HG03280 (cell line): ENCODE data around the gene TGFB2.

Experiments used
- ATAC-seq: cut with Tn5 transposase; IDR thresholded peaks from one replicate; pipeline ENCODE4 v1.9.1; 2021; ENCODE audit warnings: mild to moderate bottlenecking, moderate library complexity; ENCODE audit not compliant: unreplicated experiment

TGFB2 gene

DNA sequence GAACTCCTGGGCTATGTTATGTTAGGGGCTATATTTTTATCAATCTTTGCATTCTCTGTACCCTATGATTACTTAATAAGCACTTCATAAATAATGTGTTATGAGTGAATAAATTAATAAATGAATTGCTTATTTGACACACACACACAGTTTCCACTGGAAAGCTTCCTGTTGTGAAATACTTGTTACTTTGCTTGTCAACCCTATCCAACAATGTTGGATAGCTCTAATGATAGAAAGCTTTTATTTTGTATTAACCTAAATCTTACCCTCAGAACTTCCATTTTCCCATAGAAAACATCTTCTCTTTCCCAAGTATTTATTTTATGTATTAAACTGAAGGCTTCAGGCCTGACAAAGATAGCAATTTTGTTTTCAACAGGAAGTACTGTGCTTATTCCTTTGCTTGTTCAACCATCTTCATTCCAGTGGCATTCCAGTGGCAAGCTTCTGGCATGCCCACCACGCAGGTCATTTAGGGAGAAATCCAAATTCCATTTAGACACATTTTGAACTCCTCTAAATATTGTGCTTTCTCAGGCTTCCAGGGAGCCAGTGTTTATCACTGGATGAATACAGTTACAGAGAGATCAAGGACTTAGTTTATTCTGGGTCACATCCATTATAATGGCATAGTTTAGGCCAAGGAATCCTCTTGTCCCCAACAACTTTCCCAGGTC lies 134.4 kb downstream of the TGFB2 start:
- ATAC-seq = no peak

DNA sequence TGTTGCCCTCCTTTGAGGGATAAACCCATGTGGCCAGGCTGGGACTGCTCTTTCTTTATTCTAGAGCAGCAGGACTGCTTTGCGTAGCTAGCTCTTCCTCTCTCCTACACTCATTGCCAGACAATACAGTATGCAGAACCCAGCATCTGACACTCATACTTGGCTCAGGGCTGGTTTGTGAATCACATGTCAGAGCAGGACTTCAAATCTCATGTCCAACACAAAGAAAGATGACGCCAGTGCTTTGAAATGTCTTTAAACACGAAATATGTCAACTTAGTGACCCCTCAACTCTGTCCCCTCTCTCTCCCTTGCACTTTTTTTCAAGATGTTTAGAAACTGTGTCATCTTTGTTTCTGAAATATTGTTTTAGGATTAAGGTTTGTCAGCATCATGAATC lies 135.0 kb downstream of the TGFB2 start:
- ATAC-seq = no peak

DNA sequence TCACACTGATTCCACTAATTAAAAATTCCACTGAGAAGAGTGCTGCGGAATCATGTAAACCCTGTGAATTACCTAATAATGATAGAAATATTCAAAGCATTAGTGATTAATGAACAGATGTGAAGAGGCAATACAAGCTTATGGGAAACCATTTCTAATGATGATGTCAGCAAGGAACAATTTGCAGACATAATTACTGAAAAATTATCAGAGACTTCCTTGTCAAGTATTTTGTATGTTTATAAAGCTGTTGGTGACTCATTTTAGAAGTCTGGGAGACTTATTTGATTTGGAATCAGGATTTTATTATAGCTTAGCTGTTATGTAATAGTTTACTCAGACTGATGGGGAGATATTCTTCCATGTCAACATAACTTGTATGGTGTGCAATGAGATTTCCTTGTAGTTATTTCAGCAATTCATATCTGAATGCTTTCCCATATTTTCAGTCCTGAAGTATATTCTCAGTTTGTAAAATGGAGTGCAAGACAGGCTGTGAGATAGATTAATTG lies 135.5 kb downstream of the TGFB2 start:
- ATAC-seq = no peak

DNA sequence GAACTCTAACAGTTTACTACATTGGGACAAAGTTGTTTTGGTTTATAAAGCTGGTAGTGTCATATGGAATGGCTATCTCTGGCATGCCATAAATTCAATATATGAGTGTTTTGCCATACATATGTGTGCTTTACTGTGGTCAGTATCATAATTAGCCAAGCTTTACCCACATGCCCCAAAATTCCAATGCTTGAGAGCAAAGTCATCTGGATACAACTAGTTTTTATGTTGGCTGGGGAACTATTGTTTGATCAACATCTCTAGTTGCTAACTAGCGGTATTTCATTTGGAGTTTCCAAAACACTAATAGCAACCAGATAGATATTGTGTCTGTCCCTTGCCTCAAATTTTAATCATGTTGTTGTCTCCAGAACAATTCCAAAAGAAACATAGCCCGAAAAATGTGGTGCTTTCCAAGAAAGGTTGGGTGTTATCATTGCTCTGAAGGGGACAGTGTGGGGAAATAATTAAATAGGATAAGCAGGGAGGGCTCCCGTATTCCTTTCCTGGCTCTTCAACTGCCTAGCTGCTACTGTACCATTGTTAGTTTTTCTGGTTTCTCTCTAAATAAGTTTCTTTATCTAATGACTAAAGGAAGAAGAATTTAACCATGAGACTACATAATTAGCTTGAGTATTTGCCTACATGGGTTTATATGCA lies 136.1 kb downstream of the TGFB2 start:
- no peak for ATAC-seq

DNA sequence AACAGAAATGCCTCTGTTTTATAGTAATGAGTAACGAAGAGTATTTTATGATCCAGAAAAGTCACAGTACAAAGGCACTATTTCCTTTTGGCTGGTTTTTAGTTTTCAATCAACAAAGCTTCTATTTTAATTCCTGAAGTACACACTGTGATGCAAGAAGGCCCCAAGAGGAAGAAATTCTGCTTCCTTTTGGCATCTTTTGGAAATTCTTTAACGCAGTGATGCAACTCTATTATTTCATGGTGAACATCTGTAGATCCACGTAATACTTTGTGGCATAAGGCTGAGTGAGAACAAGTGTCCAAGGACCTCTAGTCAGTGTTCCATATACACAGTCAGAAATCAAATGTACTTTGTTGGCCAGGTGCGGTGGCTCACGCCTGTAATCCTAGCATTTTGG lies 137.5 kb downstream of the TGFB2 start:
- no peak for ATAC-seq

DNA sequence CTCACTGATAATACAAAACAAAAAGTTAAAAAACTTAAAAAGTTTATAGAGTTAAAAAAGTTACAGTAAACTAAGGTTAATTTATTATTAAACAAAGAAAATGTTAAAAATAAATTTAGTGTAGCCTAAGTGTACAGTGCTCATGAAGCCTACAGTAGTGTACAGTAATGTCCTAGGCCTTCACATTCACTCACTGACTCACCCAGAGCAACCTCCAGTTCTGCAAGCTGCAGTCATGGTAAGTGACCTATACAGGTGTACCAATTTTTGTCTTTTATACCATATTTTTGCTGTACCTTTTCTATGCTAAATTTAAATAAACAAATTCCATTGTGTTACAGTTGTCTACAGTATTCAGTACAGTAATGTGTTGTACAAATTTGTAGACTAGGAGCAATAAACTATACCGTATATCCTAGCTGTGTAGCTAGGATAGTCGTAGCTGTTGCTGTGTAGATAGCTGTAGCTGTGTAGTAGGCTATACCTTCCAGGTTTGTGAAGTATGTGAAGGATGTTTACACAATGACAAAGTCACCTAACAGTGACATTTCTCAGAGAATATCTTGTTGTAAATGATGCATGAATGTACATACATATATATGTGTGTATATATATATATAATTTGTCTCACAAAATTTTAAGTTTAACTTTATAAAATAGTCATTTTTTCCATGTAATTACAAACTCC lies 140.2 kb downstream of the TGFB2 start:
- ATAC-seq = no peak

DNA sequence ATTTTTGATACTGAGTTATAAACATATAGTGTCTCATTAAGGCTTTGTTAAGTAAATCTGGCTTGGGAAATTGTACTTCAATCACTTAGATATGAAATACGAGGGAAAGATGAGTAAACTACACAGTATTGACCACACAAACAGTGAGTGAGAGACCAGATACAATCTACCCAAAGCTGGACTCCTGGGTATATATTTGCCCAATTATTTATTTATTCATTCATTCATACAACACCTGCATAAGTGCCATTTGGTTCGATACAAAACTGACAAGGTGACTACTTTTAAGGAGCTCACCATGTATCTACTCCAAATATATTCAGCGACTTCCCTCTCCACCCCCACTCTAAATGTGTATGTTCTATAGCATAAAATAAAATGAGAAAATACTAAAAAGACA lies 143.4 kb downstream of the TGFB2 start:
- no peak for ATAC-seq

DNA sequence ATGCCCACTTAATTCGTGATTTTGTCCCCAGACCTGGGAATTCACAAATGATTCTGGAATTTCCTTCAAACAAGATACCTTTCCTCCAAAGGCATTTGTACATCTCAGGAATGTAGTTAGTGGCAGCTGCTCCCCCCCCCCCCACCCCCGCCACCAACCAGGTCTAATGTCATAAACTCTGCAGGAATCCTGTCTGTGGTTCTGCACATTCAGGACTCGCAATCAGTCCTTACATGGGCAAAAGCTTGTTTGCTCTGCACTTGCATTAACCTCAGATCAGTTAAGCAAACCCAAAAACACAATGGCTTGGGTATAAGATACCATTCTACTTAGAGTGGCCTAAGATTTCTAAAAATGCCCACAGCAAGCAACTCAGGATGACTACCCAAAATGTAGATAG lies 143.8 kb downstream of the TGFB2 start:
- no peak for ATAC-seq

DNA sequence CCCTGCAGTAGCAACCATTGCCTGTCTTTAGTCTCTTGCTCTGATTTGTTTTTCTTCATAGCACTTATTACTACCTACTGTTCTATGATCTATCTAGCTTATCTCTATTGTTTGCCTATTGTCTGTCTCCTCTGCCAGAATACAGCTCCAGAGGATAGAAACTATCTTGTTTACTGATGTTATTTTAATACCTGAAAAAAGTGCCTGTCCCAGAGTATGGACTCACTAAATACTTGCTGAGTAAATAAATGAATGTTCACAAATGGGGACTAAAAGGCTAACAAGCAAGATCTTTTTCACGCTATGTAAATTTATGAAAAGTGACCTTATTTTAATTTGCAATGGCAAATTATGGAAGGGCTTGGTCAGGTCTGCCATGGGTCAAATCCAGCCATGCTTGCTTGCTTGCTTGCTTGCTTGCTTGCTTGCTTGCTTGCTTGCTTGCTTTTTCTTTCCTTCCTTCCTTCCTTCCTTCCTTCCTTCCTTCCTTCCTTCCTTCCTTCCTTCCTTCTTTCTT lies 145.3 kb downstream of the TGFB2 start:
- no peak for ATAC-seq

DNA sequence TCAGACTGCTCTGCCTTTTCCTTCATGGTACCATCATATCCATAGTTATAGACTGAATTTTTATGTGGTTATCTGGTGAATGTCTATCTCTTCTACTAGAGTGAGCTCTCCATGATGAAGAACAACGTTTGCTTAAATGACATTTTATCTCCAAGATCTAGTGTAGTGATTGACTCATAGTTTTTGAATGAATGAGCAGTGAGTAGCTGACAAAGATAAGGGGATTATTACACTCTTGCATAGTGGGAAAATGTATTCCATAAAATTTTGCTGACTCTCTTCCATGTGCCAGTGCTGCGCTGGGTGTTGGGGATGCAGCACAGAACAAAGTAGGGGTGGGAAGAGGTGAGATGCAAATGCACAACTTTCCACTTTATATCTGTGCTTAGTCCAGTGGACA lies 147.7 kb downstream of the TGFB2 start:
- no peak for ATAC-seq

DNA sequence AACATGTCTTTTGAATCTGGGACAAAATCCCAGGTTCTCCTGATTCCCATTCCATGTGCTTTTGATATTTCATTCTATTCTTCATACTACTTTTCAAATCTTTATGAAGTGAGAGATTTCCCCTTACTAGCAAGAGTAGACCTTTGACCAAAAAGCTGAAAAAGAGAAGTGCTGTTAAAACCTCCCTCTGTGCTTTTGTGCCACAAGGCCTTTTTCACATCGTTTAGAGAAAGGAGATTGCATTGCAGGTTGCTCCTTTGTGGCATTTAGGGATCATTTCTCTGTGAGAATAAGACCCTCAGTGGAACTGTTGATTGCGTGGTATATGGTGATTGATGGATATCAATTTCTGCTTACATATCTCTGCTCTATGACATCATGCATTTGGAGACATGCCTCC lies 148.8 kb downstream of the TGFB2 start:
- ATAC-seq = no peak
